ENCODE measurements around the gene LAMC1. TPM values are rescaled to one million over a fixed set of nuclear protein-coding genes. Genes with fewer than 3 reads are reported as not detected.
"Not testable (repeated sequence)": the region's sequence is repeated elsewhere in the genome, so short reads cannot be mapped to it uniquely, and the experiment has no call there.

Gene LAMC1
- total RNA-seq, 1 donor from 2014 or later: 240 TPM

GRCh38 chr1:183043254-183043653, 20.0 kb downstream of the LAMC1 start:
- DNase-seq (ENCODE audit: low read depth in 2 of 2): no peak

GRCh38 chr1:183043872-183044854, 20.9 kb downstream of the LAMC1 start:
- peak in 1 of 2 donors; percentile 71 for DNase-seq (ENCODE audit: low read depth in 2 of 2)

- no peak for DNase-seq (ENCODE audit: low read depth in 2 of 2)
Observed at GRCh38 chr1:183044893-183045649, 21.9 kb downstream of the LAMC1 start.

- no peak for DNase-seq (ENCODE audit: low read depth in 2 of 2)
Observed at GRCh38 chr1:183048087-183049085, 25.2 kb downstream of the LAMC1 start.

GRCh38 chr1:183051546-183051945, 28.3 kb downstream of the LAMC1 start:
- DNase-seq (ENCODE audit: low read depth in 2 of 2): no peak

GRCh38 chr1:183052861-183053260, 29.6 kb downstream of the LAMC1 start:
- DNase-seq (ENCODE audit: low read depth in 2 of 2): peak in 1 of 2 donors; percentile 42

- DNase-seq (ENCODE audit: low read depth in 2 of 2): peak in 1 of 2 donors; percentile 69
Observed at GRCh38 chr1:183058851-183059502, 35.8 kb downstream of the LAMC1 start.

- DNase-seq (ENCODE audit: low read depth in 2 of 2): no peak
Observed at GRCh38 chr1:183061194-183061593, 38.0 kb downstream of the LAMC1 start.

- DNase-seq (ENCODE audit: low read depth in 2 of 2): no peak
Observed at GRCh38 chr1:183063349-183063748, 40.1 kb downstream of the LAMC1 start.

- DNase-seq (ENCODE audit: low read depth in 2 of 2): no peak
Observed at GRCh38 chr1:183065168-183065706, 42.0 kb downstream of the LAMC1 start.

- not testable (repeated sequence) for DNase-seq (ENCODE audit: low read depth in 2 of 2)
Observed at GRCh38 chr1:183066432-183066831, 43.2 kb downstream of the LAMC1 start.

GRCh38 chr1:183069562-183070216, 46.5 kb downstream of the LAMC1 start:
- DNase-seq (ENCODE audit: low read depth in 2 of 2): no peak

GRCh38 chr1:183070234-183070922, 47.2 kb downstream of the LAMC1 start:
- DNase-seq (ENCODE audit: low read depth in 2 of 2): no peak

GRCh38 chr1:183070923-183071618, 47.9 kb downstream of the LAMC1 start:
- DNase-seq (ENCODE audit: low read depth in 2 of 2): peak; percentile 75 to 97

- DNase-seq (ENCODE audit: low read depth in 2 of 2): not testable (repeated sequence)
Observed at GRCh38 chr1:183072595-183072994, 49.4 kb downstream of the LAMC1 start.

GRCh38 chr1:183073320-183073719, 50.1 kb downstream of the LAMC1 start:
- no peak for DNase-seq (ENCODE audit: low read depth in 2 of 2)

- DNase-seq (ENCODE audit: low read depth in 2 of 2): no peak
Observed at GRCh38 chr1:183074215-183074614, 51.0 kb downstream of the LAMC1 start.

GRCh38 chr1:183075861-183076260, 52.6 kb downstream of the LAMC1 start:
- peak in 1 of 2 donors; percentile 21 for DNase-seq (ENCODE audit: low read depth in 2 of 2)

All from lung microvascular endothelial cell (primary cell).